Measurements from ENCODE around the gene FAM170B.

The FAM170B gene

DNA sequence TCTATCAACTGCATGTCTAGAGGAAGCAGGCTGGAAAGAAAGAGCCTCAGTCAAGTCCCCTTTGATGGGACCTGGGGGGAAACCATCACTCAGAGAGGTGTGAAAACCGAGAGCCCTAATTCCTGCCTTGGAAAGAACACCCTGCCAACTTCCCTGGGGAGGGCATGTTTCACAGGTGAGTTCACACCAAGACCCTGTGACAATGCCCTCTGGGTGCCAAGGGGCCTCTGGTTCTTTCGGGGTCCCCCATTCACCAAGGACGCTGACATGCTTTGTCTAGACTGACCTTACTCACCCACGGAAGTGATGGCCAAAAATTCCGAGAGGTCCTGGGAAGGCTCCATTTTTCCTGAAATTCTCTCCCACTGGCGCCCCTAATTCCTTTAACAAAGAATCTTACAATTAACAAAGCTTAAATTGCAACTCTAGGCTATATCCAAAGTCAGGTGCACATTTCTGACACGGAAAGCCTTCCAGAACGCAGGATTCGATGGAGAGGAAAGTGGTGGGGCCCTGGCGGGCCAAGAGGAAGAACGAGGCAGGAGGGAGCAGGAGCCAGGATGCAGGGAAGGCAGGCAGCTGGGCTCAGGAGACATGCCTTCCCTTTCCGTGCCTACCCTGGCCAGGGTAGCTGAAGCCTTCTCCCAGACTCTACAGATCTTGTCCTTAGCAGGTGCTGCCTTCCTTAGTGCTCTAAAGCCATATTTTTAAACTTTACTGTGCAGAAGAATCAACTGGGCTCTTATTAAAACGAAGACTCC lies 42.2 kb downstream of the FAM170B start:
- no peak overlapping the region for H2AK5ac ChIP-seq (ENCODE audit: low read length)
- H3K79me2 ChIP-seq (ENCODE audit: control insufficient read depth, insufficient read depth, low read length, poor library complexity), result no peaks in the 10 kb centered on the region
- H4K8ac ChIP-seq (ENCODE audit: low read depth, low read length), result no peak overlapping the region
- no peak overlapping the region for H3K9ac ChIP-seq (ENCODE audit: low read length)
- H3K27ac ChIP-seq (ENCODE audit: low read depth, low read length), result no peak overlapping the region
- H4K91ac ChIP-seq (ENCODE audit: low read depth, low read length), result no peak overlapping the region
- no peak overlapping the region for H3K18ac ChIP-seq (ENCODE audit: low read length)
- H3K4me1 ChIP-seq (ENCODE audit: control insufficient read depth in 1 of 2, insufficient read depth in 2 of 2, low read length in 2 of 2), result no peaks in the 10 kb centered on the region
- no peak overlapping the region for H2BK120ac ChIP-seq (ENCODE audit: insufficient read depth, low read length, poor library complexity)
- no CpG with 5 or more reads among the region's 13 CpGs for WGBS (ENCODE audit: extremely low coverage, insufficient coverage, insufficient read length)
- H3K4ac ChIP-seq (ENCODE audit: low read depth, low read length), result no peak overlapping the region
- no peaks in the 10 kb centered on the region for H3K27me3 ChIP-seq (ENCODE audit: insufficient read depth, low read length)
- no peak overlapping the region for H3K4me3 ChIP-seq (ENCODE audit: low read depth, low read length)
- no peaks in the 10 kb centered on the region for H3K79me1 ChIP-seq (ENCODE audit: low read length)
- no peak overlapping the region for H2BK12ac ChIP-seq (ENCODE audit: low read length)
- DNase-seq, result no peak
- H3K14ac ChIP-seq (ENCODE audit: low read length), result no peak overlapping the region
- no peak overlapping the region for H2BK5ac ChIP-seq (ENCODE audit: low read depth, low read length, poor library complexity)
- H4K12ac ChIP-seq (ENCODE audit: low read depth, low read length), result no peak overlapping the region
- no peaks in the 10 kb centered on the region for H3K9me3 ChIP-seq (ENCODE audit: insufficient read depth, low read depth, low read length)
- H3K36me3 ChIP-seq (ENCODE audit: control insufficient read depth in 1 of 2, insufficient read depth in 2 of 2, low read length in 2 of 2), result no peaks in the 10 kb centered on the region
- H2AFZ ChIP-seq (ENCODE audit: insufficient read depth, low read length, poor library complexity), result no peak overlapping the region
- H3K23ac ChIP-seq (ENCODE audit: low read length), result no peak overlapping the region
- no peak overlapping the region for H3K4me2 ChIP-seq (ENCODE audit: low read length)

DNA sequence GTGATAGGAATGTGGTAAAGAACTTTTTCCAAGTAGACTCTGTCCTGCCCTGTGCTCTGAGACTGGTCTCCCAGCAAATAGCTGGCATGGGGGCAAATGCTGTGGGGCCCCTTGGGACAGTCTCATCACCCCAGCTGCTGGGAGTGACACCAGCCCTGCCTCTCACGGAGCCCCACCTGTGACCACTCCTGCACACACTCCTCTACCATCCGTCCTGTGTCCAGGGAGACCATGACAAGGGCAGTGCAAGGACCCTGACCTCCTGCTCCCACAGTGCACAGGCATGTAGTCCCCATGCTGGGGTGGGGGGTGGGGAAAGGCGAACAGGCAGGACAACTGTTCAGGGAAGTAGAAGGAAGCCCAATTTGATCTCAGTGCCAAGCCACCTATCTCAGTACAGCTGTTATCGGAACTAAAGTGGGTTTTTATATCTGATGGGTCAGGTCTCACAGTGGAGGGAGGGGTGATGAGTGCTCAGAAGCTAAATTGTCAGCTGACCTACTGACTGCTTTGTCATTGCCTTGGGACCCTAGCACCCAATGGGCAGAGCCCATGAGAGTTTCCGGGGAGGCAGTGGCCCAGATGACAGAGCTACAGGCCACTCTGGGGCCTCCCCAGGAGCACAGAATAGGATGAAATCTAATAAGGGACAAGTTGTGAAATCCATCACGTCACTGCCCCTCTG lies 43.0 kb downstream of the FAM170B start:
- no peak overlapping the region for H3K9ac ChIP-seq (ENCODE audit: low read length)
- H3K36me3 ChIP-seq (ENCODE audit: control insufficient read depth in 1 of 2, insufficient read depth in 2 of 2, low read length in 2 of 2), result no peaks in the 10 kb centered on the region
- no peak overlapping the region for H3K14ac ChIP-seq (ENCODE audit: low read length)
- H3K4me2 ChIP-seq (ENCODE audit: low read length), result no peak overlapping the region
- WGBS (ENCODE audit: extremely low coverage, insufficient coverage, insufficient read length), result no CpG with 5 or more reads among the region's 6 CpGs
- H4K12ac ChIP-seq (ENCODE audit: low read depth, low read length), result no peak overlapping the region
- H3K27ac ChIP-seq (ENCODE audit: low read depth, low read length), result no peak overlapping the region
- no peak overlapping the region for H3K23ac ChIP-seq (ENCODE audit: low read length)
- no peak overlapping the region for H2BK12ac ChIP-seq (ENCODE audit: low read length)
- no peaks in the 10 kb centered on the region for H3K79me1 ChIP-seq (ENCODE audit: low read length)
- no peak overlapping the region for H2AFZ ChIP-seq (ENCODE audit: insufficient read depth, low read length, poor library complexity)
- H2BK120ac ChIP-seq (ENCODE audit: insufficient read depth, low read length, poor library complexity), result no peak overlapping the region
- no peak overlapping the region for H3K4me3 ChIP-seq (ENCODE audit: low read depth, low read length)
- H3K9me3 ChIP-seq (ENCODE audit: insufficient read depth, low read depth, low read length), result no peaks in the 10 kb centered on the region
- H3K27me3 ChIP-seq (ENCODE audit: insufficient read depth, low read length), result no peaks in the 10 kb centered on the region
- DNase-seq, result no peak
- H4K8ac ChIP-seq (ENCODE audit: low read depth, low read length), result no peak overlapping the region
- H3K4ac ChIP-seq (ENCODE audit: low read depth, low read length), result no peak overlapping the region
- no peaks in the 10 kb centered on the region for H3K79me2 ChIP-seq (ENCODE audit: control insufficient read depth, insufficient read depth, low read length, poor library complexity)
- no peaks in the 10 kb centered on the region for H3K4me1 ChIP-seq (ENCODE audit: control insufficient read depth in 1 of 2, insufficient read depth in 2 of 2, low read length in 2 of 2)
- H4K91ac ChIP-seq (ENCODE audit: low read depth, low read length), result no peak overlapping the region
- H2BK5ac ChIP-seq (ENCODE audit: low read depth, low read length, poor library complexity), result no peak overlapping the region
- no peak overlapping the region for H2AK5ac ChIP-seq (ENCODE audit: low read length)
- H3K18ac ChIP-seq (ENCODE audit: low read length), result no peak overlapping the region

DNA sequence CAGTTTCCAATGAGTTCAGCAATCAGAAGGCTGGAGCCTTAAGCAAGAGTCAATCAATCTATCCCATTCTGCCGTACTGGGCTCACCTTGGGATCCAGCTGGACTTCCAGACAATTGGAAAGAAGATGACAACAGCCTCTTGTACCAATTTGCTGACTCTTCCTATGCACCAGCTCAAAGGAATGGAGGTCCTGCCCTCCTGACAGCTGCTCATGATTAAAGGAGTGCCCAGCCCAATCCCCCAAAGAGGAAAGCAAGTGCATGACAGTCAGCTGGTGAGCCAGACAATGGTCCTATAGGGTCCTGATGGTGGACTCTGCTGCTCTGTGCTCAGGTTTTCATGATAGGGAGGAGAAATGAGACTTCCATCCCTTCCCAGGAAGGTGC lies 43.6 kb downstream of the FAM170B start:
- no peak overlapping the region for H3K4ac ChIP-seq (ENCODE audit: low read depth, low read length)
- no peak overlapping the region for H4K91ac ChIP-seq (ENCODE audit: low read depth, low read length)
- H2AK5ac ChIP-seq (ENCODE audit: low read length), result no peak overlapping the region
- H4K8ac ChIP-seq (ENCODE audit: low read depth, low read length), result no peak overlapping the region
- no peak overlapping the region for H3K18ac ChIP-seq (ENCODE audit: low read length)
- H3K4me2 ChIP-seq (ENCODE audit: low read length), result no peak overlapping the region
- no peaks in the 10 kb centered on the region for H3K36me3 ChIP-seq (ENCODE audit: control insufficient read depth in 1 of 2, insufficient read depth in 2 of 2, low read length in 2 of 2)
- no peaks in the 10 kb centered on the region for H3K27me3 ChIP-seq (ENCODE audit: insufficient read depth, low read length)
- H3K9ac ChIP-seq (ENCODE audit: low read length), result no peak overlapping the region
- H3K14ac ChIP-seq (ENCODE audit: low read length), result no peak overlapping the region
- WGBS (ENCODE audit: extremely low coverage, insufficient coverage, insufficient read length), result no CpG with 5 or more reads among the region's 1 CpG
- no peak overlapping the region for H3K23ac ChIP-seq (ENCODE audit: low read length)
- no peaks in the 10 kb centered on the region for H3K9me3 ChIP-seq (ENCODE audit: insufficient read depth, low read depth, low read length)
- no peaks in the 10 kb centered on the region for H3K79me1 ChIP-seq (ENCODE audit: low read length)
- H2BK5ac ChIP-seq (ENCODE audit: low read depth, low read length, poor library complexity), result no peak overlapping the region
- H3K27ac ChIP-seq (ENCODE audit: low read depth, low read length), result no peak overlapping the region
- no peaks in the 10 kb centered on the region for H3K79me2 ChIP-seq (ENCODE audit: control insufficient read depth, insufficient read depth, low read length, poor library complexity)
- H3K4me3 ChIP-seq (ENCODE audit: low read depth, low read length), result no peak overlapping the region
- H2BK120ac ChIP-seq (ENCODE audit: insufficient read depth, low read length, poor library complexity), result no peak overlapping the region
- H4K12ac ChIP-seq (ENCODE audit: low read depth, low read length), result no peak overlapping the region
- H2AFZ ChIP-seq (ENCODE audit: insufficient read depth, low read length, poor library complexity), result no peak overlapping the region
- H3K4me1 ChIP-seq (ENCODE audit: control insufficient read depth in 1 of 2, insufficient read depth in 2 of 2, low read length in 2 of 2), result no peaks in the 10 kb centered on the region
- DNase-seq, result no peak
- no peak overlapping the region for H2BK12ac ChIP-seq (ENCODE audit: low read length)

DNA sequence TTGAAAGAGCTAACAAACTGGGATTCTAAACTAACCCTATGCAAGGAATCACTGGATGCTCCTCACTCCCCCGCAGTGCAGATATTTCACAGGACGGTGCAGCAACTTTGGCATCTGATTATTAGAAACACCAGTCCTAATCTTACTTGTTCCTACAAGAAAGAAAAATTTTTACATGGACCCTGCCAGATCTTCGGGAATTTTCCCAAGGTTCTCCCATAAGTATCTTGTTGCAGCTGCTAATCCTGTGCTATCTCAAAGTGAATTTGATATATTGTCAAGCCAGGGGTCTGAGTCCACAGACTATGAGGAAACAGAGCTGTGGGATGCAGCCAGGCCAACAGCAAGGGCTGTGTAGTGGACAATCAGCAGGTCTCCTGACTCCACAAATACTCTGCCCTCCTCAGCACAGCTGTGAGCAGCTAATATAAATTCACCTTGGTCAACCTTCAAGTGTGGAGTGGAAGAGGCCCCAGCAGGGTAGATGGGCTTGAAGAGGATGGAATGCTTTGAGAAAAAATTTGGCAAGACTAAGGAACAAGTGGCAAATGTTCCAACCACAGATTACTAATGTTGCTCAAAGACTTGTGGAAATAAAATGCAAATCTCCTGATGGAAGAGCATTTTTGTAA lies 44.1 kb downstream of the FAM170B start:
- H3K4me2 ChIP-seq (ENCODE audit: low read length), result no peak overlapping the region
- no peak overlapping the region for H2AFZ ChIP-seq (ENCODE audit: insufficient read depth, low read length, poor library complexity)
- H3K79me2 ChIP-seq (ENCODE audit: control insufficient read depth, insufficient read depth, low read length, poor library complexity), result no peaks in the 10 kb centered on the region
- no peak overlapping the region for H3K27ac ChIP-seq (ENCODE audit: low read depth, low read length)
- no peak overlapping the region for H4K12ac ChIP-seq (ENCODE audit: low read depth, low read length)
- no peak overlapping the region for H3K18ac ChIP-seq (ENCODE audit: low read length)
- H3K4me3 ChIP-seq (ENCODE audit: low read depth, low read length), result no peak overlapping the region
- no peak overlapping the region for H3K9ac ChIP-seq (ENCODE audit: low read length)
- H3K4me1 ChIP-seq (ENCODE audit: control insufficient read depth in 1 of 2, insufficient read depth in 2 of 2, low read length in 2 of 2), result no peaks in the 10 kb centered on the region
- H2BK12ac ChIP-seq (ENCODE audit: low read length), result no peak overlapping the region
- no peak overlapping the region for H4K91ac ChIP-seq (ENCODE audit: low read depth, low read length)
- no peak overlapping the region for H2BK5ac ChIP-seq (ENCODE audit: low read depth, low read length, poor library complexity)
- no peaks in the 10 kb centered on the region for H3K79me1 ChIP-seq (ENCODE audit: low read length)
- no peak overlapping the region for H3K4ac ChIP-seq (ENCODE audit: low read depth, low read length)
- H4K8ac ChIP-seq (ENCODE audit: low read depth, low read length), result no peak overlapping the region
- no peaks in the 10 kb centered on the region for H3K36me3 ChIP-seq (ENCODE audit: control insufficient read depth in 1 of 2, insufficient read depth in 2 of 2, low read length in 2 of 2)
- no peaks in the 10 kb centered on the region for H3K9me3 ChIP-seq (ENCODE audit: insufficient read depth, low read depth, low read length)
- H3K23ac ChIP-seq (ENCODE audit: low read length), result no peak overlapping the region
- H2AK5ac ChIP-seq (ENCODE audit: low read length), result no peak overlapping the region
- H3K14ac ChIP-seq (ENCODE audit: low read length), result no peak overlapping the region
- no peak for DNase-seq
- no peaks in the 10 kb centered on the region for H3K27me3 ChIP-seq (ENCODE audit: insufficient read depth, low read length)
- H2BK120ac ChIP-seq (ENCODE audit: insufficient read depth, low read length, poor library complexity), result no peak overlapping the region
- no CpG with 5 or more reads among the region's 3 CpGs for WGBS (ENCODE audit: extremely low coverage, insufficient coverage, insufficient read length)
